Activated CD4-positive, alpha-beta T cell treated with anti-CD3 and anti-CD28 coated beads, Interleukin-2, amount 10 ng/mL, durations not matched to agents 24 days and 14 days (primary cell): ENCODE results near the gene ADGRE1. TPM values are rescaled to one million over a fixed set of nuclear protein-coding genes. Genes with fewer than 3 reads are reported as not detected.

Experiments used
- DNase-seq: peaks from one replicate; pipeline ENCODE4 v3.0.0; 2022
- H3K27ac Mint-ChIP-seq: one replicate; pipeline ENCODE4 v1.8.0; 2022; ENCODE audit warnings: mild to moderate bottlenecking, mixed read lengths
- H3K27me3 Mint-ChIP-seq: one replicate; pipeline ENCODE4 v1.8.0; 2022; ENCODE audit warnings: mixed read lengths
- H3K36me3 Mint-ChIP-seq: one replicate; pipeline ENCODE4 v1.8.0; 2022; ENCODE audit warnings: low read depth, mild to moderate bottlenecking, mixed read lengths
- H3K4me1 Mint-ChIP-seq: one replicate; pipeline ENCODE4 v1.8.0; 2021; ENCODE audit warnings: mixed read lengths
- H3K4me3 Mint-ChIP-seq: one replicate; pipeline ENCODE4 v1.8.0; 2022; ENCODE audit warnings: mild to moderate bottlenecking, moderate library complexity, mixed read lengths
- H3K9me3 Mint-ChIP-seq: one replicate; pipeline ENCODE4 v1.8.0; 2021; ENCODE audit warnings: mixed read lengths
- intact Hi-C: fragments of 100-400 bp; cut with micrococcal nuclease; formaldehyde crosslinking; loops from one replicate; pipeline ENCODE4 v1.15.1; 2023
- total RNA-seq: library from RNA; stranded (reverse); gene quantifications from 2 replicates; pipeline ENCODE4 v1.2.3, GENCODE V29; 2022

ADGRE1 gene
- total RNA-seq, 1 donor from 2014 or later: 4.3 TPM

DNA sequence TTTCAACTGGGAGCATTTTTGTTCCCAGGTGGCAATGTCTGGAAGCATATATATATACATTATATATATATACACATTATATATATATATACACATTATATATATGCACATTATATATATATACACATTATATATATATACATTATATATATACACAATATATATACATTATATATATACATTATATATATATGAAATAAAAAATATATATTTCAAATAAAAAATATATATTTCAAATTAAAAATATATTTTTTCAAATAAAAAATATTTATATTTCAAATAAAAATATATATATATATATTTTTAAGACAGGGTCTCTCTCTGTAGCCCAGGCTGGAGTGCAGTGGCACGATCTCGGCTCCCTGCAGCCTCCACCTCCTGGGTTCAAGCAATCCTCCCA, 61.5 kb downstream of the ADGRE1 start:
- Mint-ChIP-seq H3K36me3 (no peaks in the 10 kb centered on the region), H3K4me3 (no peak overlapping the region), H3K9me3 (peaks cover 3% of the 10 kb centered on the region), H3K27ac (no peak overlapping the region), H3K27me3 (peaks cover 2% of the 10 kb centered on the region), H3K4me1 (peaks cover 13% of the 10 kb centered on the region)
- DNase-seq: no peak
- intact Hi-C loops: loop anchor here (10.0 kb wide), 1 partner anchor 56 kb away; no protein-coding TSS in a partner anchor

DNA sequence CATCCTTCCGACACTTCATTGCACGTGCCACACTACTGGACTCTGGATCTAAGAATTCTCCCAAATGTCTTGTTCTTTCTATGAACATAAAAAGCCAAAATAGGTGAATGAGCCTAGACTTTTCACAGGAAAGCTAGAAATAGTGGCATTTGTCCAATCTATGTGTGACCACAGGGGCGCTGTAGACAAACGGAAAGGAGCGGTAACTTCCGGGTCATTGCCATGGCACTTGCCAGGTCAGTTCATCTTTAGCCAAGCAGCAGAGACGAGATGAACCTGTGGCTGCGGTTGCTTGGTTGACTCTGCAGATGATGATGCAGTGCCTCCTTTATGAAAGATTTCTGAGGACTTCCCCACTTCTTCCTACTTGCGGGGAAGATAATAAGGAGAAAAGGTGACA, 65.6 kb downstream of the ADGRE1 start:
- no peak for DNase-seq
- H3K36me3 Mint-ChIP-seq: no peaks in the 10 kb centered on the region
- intact Hi-C loops: no loop called here
- no peak overlapping the region for H3K4me3 Mint-ChIP-seq
- peaks cover 9% of the 10 kb centered on the region for H3K9me3 Mint-ChIP-seq
- H3K27me3 Mint-ChIP-seq: peaks cover 2% of the 10 kb centered on the region
- H3K4me1 Mint-ChIP-seq: peaks cover 2% of the 10 kb centered on the region
- H3K27ac Mint-ChIP-seq: no peak overlapping the region

DNA sequence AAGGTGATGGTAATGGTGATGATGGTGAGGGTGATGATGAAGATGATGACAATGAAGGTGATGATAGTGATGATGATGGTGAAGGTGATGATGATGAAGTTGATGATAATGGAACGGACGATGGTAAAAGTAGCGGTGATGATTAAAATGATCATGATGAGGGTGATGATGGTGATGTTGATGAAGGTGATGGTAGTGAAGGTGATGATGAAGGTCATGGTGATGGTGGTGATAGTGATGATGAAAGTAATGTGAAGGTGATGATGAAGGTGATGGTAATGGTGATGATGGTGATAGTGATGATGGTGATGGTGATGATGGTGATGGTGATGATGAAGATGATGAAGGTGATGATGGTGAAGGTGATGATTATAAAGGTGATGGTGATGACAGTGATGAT, 67.7 kb downstream of the ADGRE1 start:
- Mint-ChIP-seq H3K27me3 (peaks cover 2% of the 10 kb centered on the region), H3K9me3 (peaks cover 9% of the 10 kb centered on the region), H3K4me1 (no peaks in the 10 kb centered on the region)

DNA sequence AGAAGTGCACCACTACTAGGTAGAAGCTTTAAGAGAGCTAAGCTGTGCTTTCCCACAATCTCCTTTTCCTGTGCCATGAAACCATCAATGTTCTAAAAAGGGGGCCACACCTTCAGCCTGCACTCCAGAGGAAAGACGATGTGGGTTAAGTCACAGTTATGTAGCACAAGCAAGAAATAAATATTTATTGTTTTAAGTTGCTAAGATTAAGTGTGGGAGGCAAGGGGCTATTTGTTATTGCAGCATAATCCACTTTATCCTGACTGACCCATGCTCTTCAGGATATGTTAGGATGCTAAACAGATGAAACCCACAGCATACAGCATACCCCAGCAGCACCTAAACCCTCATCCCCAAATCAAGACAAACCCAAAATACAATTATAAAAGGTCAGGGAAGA, 69.2 kb downstream of the ADGRE1 start:
- no peaks in the 10 kb centered on the region for H3K36me3 Mint-ChIP-seq
- H3K4me1 Mint-ChIP-seq: no peaks in the 10 kb centered on the region
- peaks cover 15% of the 10 kb centered on the region for H3K9me3 Mint-ChIP-seq
- H3K27ac Mint-ChIP-seq: no peak overlapping the region
- intact Hi-C loops: no loop called here
- no peak for DNase-seq
- H3K4me3 Mint-ChIP-seq: no peak overlapping the region
- H3K27me3 Mint-ChIP-seq: peaks cover 2% of the 10 kb centered on the region

More for the DNA sequence above, 67.7 kb downstream of the ADGRE1 start:
- Mint-ChIP-seq H3K27ac (no peak overlapping the region), H3K4me3 (no peak overlapping the region), H3K36me3 (no peaks in the 10 kb centered on the region)
- DNase-seq: no peak
- intact Hi-C loops: no loop called here

DNA sequence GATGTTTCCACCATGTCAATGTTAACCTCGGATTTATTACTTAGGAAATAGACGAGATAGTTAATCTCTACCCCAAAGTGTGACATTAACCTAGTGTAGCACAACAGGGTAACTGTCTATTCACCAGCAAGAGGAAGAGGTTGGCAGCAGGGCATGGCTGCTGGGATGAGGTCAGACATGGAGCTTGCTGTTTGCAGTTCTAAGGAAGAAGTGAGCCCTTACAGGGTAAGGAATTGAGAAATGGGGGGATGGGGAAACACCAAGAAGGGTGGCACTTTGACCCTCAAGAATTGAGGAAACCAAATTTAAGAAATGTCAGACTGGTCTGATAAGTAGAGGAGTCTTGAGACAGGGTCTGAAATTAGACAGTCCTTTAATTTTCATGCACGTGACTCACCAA, 71.4 kb downstream of the ADGRE1 start:
- DNase-seq: no peak
- no peaks in the 10 kb centered on the region for H3K27me3 Mint-ChIP-seq
- no peak overlapping the region for H3K4me3 Mint-ChIP-seq
- H3K36me3 Mint-ChIP-seq: no peaks in the 10 kb centered on the region
- no peak overlapping the region for H3K27ac Mint-ChIP-seq
- intact Hi-C loops: no loop called here
- no peaks in the 10 kb centered on the region for H3K4me1 Mint-ChIP-seq
- peaks cover 21% of the 10 kb centered on the region for H3K9me3 Mint-ChIP-seq

DNA sequence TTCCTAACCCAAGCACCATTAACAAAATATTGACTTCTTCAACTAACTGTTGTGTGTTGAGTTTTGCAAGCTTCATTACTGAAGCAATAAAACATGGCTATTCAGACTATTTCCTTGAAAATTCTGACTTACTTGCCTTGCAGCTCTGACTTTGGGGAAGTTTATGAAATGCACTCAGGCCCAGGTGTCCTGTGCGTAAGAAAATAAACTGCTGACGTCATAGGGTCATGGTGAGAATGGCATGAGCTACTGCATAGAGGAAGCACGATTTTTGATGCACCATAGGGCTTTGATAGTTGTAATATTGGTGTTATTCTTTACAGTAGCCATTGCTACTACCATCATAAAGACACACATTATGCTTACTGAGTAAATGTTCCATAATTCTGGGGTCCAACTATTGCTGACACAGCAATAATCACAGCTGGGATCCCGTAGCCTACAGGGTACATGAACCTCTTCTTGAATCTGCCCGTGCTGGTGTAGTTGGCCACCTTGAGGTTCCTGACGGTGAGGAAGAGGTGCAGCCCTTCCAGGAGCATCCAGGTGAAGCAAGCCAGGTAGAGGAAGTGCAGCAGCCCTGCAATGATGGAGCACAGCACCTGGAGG, 76.0 kb downstream of the ADGRE1 start:
- H3K9me3 Mint-ChIP-seq: peaks cover 12% of the 10 kb centered on the region
- no peaks in the 10 kb centered on the region for H3K4me1 Mint-ChIP-seq

DNA sequence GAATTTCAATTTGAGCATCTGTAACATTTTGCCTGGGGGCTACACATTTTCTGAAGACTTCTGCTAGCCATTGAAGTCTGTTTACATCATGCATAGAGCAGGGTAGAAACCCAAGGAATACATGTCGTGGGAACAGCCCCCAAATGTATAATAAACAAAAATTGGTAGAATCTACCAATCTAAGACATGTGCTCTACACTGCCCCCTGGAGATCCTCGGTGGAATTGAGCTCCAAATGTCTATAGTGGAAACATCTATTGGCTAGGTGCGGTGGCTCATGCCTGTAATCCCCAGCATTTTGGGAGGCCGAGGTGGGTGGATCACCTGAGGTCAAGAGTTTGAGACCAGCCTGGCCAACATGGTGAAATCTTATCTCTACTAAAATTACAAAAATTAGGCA, 76.6 kb downstream of the ADGRE1 start:
- Mint-ChIP-seq H3K27me3 (no peaks in the 10 kb centered on the region), H3K9me3 (peaks cover 12% of the 10 kb centered on the region), H3K4me1 (no peaks in the 10 kb centered on the region), H3K4me3 (no peak overlapping the region), H3K27ac (no peak overlapping the region), H3K36me3 (no peaks in the 10 kb centered on the region)
- DNase-seq: peak; percentile 78
- intact Hi-C loops: no loop called here

More for the DNA sequence above, 76.0 kb downstream of the ADGRE1 start:
- intact Hi-C loops: no loop called here
- Mint-ChIP-seq H3K36me3 (no peaks in the 10 kb centered on the region), H3K27ac (no peak overlapping the region), H3K27me3 (no peaks in the 10 kb centered on the region), H3K4me3 (no peak overlapping the region)
- no peak for DNase-seq

DNA sequence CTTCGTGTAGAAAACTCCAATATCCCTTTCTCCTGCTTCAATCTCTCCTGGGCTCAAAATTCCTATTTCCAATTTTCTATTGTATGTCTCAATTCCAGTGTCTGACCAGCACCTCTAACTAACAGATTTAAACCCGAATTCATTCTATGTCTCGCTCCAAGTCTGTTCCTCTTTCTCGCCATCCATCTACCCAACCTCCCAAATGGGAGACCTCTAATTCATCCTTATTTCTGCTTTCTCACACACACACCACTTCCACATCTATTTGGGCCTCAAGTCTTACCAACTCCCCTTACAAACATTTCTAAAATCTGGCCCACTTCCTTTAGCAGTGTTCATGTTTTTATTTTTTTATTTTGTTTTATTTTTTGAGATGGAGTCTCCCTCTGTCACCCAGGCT, 80.6 kb downstream of the ADGRE1 start:
- no peaks in the 10 kb centered on the region for H3K36me3 Mint-ChIP-seq

DNA sequence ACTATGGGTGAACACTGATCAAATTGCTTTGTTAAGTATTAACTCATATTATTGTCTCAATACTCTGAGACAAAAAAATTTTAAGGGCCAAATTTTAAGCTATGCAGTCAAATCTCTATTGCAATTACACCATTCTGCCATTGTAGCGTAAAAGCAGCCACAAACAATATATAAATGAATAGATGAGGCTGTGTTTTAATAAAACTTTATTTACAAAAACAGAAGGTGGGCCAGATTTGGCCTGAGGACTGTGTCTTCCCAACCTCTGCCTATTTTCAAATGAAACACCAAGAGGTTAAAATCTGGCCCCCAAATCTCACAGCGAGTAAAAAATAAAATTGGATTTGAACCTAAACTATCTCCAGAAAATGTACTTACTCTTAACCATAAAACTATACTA, 82.1 kb downstream of the ADGRE1 start:
- Mint-ChIP-seq H3K27ac (no peak overlapping the region), H3K27me3 (no peaks in the 10 kb centered on the region), H3K4me1 (no peaks in the 10 kb centered on the region), H3K9me3 (no peaks in the 10 kb centered on the region), H3K4me3 (no peak overlapping the region), H3K36me3 (no peaks in the 10 kb centered on the region)
- intact Hi-C loops: no loop called here
- DNase-seq: no peak

More for the DNA sequence above, 80.6 kb downstream of the ADGRE1 start:
- no peaks in the 10 kb centered on the region for H3K4me1 Mint-ChIP-seq
- no peak for DNase-seq
- intact Hi-C loops: no loop called here
- no peak overlapping the region for H3K27ac Mint-ChIP-seq
- H3K4me3 Mint-ChIP-seq: no peak overlapping the region
- peaks cover 6% of the 10 kb centered on the region for H3K9me3 Mint-ChIP-seq
- no peaks in the 10 kb centered on the region for H3K27me3 Mint-ChIP-seq

DNA sequence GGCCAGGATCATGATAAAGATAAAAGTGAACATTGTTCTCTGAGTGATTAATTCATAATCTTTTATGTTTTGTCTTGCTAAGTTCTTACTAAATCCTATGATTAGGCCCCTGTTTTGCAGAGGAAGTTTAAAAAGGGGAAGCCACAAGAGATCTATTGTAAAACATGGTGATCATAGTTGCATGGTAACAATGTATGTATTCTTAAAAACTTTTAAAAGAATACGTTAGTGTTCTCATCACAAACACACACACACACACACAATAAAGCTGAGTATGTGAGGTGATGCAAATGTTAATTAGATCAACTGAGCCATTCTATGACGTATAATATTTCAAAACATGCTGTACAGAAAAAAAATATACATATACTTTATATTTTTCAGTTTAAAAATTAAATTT, 82.6 kb downstream of the ADGRE1 start:
- no peak overlapping the region for H3K27ac Mint-ChIP-seq
- H3K36me3 Mint-ChIP-seq: no peaks in the 10 kb centered on the region
- H3K9me3 Mint-ChIP-seq: no peaks in the 10 kb centered on the region
- H3K4me1 Mint-ChIP-seq: no peaks in the 10 kb centered on the region
- no peak overlapping the region for H3K4me3 Mint-ChIP-seq
- no peak for DNase-seq
- no peaks in the 10 kb centered on the region for H3K27me3 Mint-ChIP-seq
- intact Hi-C loops: no loop called here

DNA sequence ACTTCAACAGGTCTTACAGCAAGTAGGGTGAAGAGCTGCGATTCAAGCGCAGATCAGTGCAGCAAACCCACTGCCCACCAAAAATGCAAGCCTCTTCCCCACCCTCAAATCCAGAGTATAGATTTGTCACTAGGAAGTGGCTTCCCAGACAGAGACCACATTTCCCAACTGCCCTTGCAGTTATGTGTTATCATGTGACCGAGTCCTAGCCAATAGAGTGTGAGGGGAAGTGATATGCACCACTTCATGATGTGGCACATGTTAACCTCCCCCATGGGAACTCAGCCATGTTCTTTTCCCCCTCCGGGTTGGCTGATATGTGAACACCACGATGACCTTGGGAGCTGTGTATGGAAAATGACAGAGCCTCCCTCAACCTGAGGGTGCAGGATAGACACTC, 83.1 kb downstream of the ADGRE1 start:
- Mint-ChIP-seq H3K9me3 (no peaks in the 10 kb centered on the region), H3K27ac (no peak overlapping the region), H3K36me3 (no peaks in the 10 kb centered on the region), H3K4me3 (no peak overlapping the region), H3K27me3 (no peaks in the 10 kb centered on the region), H3K4me1 (no peaks in the 10 kb centered on the region)
- DNase-seq: no peak
- intact Hi-C loops: no loop called here

DNA sequence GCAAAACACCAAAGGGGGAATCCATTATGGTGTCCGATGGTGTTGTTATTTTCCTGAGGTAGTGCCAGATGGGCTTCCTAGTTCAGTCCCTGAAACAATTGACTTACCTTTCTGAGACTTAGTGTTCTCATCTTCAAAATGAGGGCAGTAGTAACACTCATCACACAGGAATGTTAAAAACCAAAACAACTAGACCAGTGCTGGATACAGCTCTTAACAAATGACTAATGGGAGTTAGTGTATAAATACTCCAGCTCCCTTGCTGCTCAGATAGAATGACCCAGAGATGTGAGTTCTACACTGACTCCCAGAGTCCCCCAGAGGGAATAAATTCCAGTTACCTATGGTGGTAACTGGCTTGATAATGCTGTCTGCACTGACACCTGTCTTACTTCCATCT, 84.0 kb downstream of the ADGRE1 start:
- H3K36me3 Mint-ChIP-seq: no peaks in the 10 kb centered on the region
- intact Hi-C loops: no loop called here
- H3K4me1 Mint-ChIP-seq: no peaks in the 10 kb centered on the region
- H3K27ac Mint-ChIP-seq: no peak overlapping the region
- no peak for DNase-seq
- no peaks in the 10 kb centered on the region for H3K27me3 Mint-ChIP-seq
- no peak overlapping the region for H3K4me3 Mint-ChIP-seq
- H3K9me3 Mint-ChIP-seq: no peaks in the 10 kb centered on the region

DNA sequence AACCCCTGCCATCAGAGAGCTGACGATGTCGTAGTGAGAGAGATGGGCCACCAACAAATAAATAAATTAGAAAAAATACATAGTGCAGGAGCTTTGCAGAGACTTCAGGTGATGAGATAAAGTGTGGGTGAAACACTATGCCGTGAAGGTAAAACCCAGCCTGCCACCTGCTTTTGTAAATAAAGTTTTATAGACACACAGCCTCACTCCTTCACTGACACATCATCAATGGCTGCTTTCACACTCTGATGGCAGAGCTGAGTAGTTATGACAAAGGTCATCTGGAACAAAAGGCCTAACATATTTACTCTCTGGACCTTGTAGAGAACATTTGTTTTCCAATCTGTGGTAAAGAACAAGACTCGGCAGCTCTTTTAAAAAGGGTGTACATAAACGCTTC, 88.8 kb downstream of the ADGRE1 start:
- Mint-ChIP-seq H3K27me3 (no peaks in the 10 kb centered on the region), H3K36me3 (peaks cover 5% of the 10 kb centered on the region), H3K27ac (no peak overlapping the region), H3K4me1 (no peaks in the 10 kb centered on the region), H3K4me3 (no peak overlapping the region), H3K9me3 (peaks cover 8% of the 10 kb centered on the region)
- no peak for DNase-seq
- intact Hi-C loops: no loop called here

DNA sequence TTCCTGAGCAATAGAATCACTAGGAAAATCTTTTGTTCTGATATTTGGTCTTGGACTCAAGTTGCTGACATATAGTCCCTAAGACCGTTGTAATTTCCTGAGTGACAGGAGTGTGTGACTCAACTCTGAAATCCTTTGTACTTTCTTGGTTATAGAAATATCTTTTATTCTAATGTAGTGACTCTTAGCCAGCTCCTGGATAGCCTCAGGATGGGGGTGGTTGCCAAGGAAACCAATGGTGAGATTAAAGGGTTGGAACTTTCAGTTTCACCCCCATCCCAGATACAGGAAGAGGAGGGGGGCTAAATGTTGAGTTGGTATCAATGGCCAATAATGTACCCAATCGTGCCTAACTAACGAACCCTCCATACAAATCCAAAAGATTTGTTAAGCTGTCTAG, 92.0 kb downstream of the ADGRE1 start:
- DNase-seq: peak; percentile 57
- no peak overlapping the region for H3K4me3 Mint-ChIP-seq
- H3K36me3 Mint-ChIP-seq: peaks cover 5% of the 10 kb centered on the region
- H3K9me3 Mint-ChIP-seq: peaks cover 27% of the 10 kb centered on the region
- no peaks in the 10 kb centered on the region for H3K27me3 Mint-ChIP-seq
- no peaks in the 10 kb centered on the region for H3K4me1 Mint-ChIP-seq
- intact Hi-C loops: no loop called here
- H3K27ac Mint-ChIP-seq: no peak overlapping the region

DNA sequence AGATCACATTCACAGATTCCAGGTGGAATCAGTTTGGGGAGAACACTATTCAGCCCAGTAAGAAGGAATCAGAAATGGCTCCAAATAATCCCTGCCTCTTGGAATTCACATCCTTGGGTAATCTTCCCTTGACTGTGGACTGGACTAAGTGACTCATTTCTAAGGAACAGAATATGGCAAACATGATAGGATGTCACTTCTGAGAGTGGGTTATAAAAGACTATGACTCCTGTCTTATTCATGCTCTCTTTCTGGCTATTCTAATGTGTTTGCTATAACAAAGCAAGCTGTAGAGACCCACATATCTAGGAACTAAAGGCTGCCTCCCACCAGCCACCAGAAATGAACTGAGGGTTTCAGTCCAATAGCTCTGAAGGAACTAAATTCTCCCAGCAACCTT, 96.1 kb downstream of the ADGRE1 start:
- Mint-ChIP-seq H3K27ac (no peak overlapping the region), H3K36me3 (peaks cover 2% of the 10 kb centered on the region), H3K4me1 (no peaks in the 10 kb centered on the region), H3K9me3 (peaks cover 36% of the 10 kb centered on the region), H3K4me3 (no peak overlapping the region), H3K27me3 (no peaks in the 10 kb centered on the region)
- no peak for DNase-seq
- intact Hi-C loops: no loop called here
